MCF 10A (cell line): ENCODE data around the gene USF1. TPM values are rescaled to one million over a fixed set of nuclear protein-coding genes. Genes with fewer than 3 reads are reported as not detected.

Source experiments
- BruUV-seq: library from RNA; stranded (reverse); fragments of 400-500 nt; replicated peaks from 2 replicates; lab custom pipeline; 2021; lab: Mats Ljungman, UMichigan
- CTCF ChIA-PET: fragments of 300-600 bp; sonication (Branson Sonifier 250); formaldehyde crosslinking; extraction: SDS; loops from one replicate; lab custom pipeline; 2021; ENCODE audit warnings: antibody characterized with exemption, inconsistent platforms; lab: Yijun Ruan, JAX
- POLR2A ChIA-PET: fragments of 300-600, 350-650 bp; sonication (Branson Sonifier 250); formaldehyde crosslinking; extraction: SDS; loops from one replicate; lab custom pipeline; 2020; ENCODE audit warnings: antibody characterized with exemption, inconsistent platforms; lab: Yijun Ruan, JAX
- DNase-seq: peaks from one replicate; pipeline ENCODE4 v3.0.0-alpha.2; 2018; ENCODE audit not compliant: unreplicated experiment
- H3K27ac Mint-ChIP-seq: one replicate; pipeline ENCODE4 v1.8.0; 2022; ENCODE audit warnings: mild to moderate bottlenecking, low read depth, mixed read lengths; ENCODE audit not compliant: unreplicated experiment
- H3K27me3 Mint-ChIP-seq: one replicate; pipeline ENCODE4 v1.8.0; 2022; ENCODE audit warnings: mixed read lengths; ENCODE audit not compliant: insufficient read depth, unreplicated experiment
- H3K36me3 Mint-ChIP-seq: one replicate; pipeline ENCODE4 v1.8.0; 2022; ENCODE audit warnings: mild to moderate bottlenecking, moderate library complexity, mixed read lengths; ENCODE audit not compliant: insufficient read depth, unreplicated experiment
- H3K4me1 Mint-ChIP-seq: one replicate; pipeline ENCODE4 v1.8.0; 2022; ENCODE audit warnings: mixed read lengths; ENCODE audit not compliant: insufficient read depth, unreplicated experiment
- H3K4me3 Mint-ChIP-seq: one replicate; pipeline ENCODE4 v1.8.0; 2022; ENCODE audit warnings: mild to moderate bottlenecking, moderate library complexity, mixed read lengths; ENCODE audit not compliant: unreplicated experiment
- H3K9me3 Mint-ChIP-seq: one replicate; pipeline ENCODE4 v1.8.0; 2022; ENCODE audit warnings: mixed read lengths; ENCODE audit not compliant: unreplicated experiment
- intact Hi-C: fragments of 100-400 bp; cut with micrococcal nuclease; formaldehyde crosslinking; loops from 2 replicates; pipeline ENCODE4 v1.14.1; 2022
- total RNA-seq: library from RNA; stranded (reverse); gene quantifications from 2 replicates; pipeline ENCODE4 v1.2.3, GENCODE V29; 2022
- TF ChIP-seq, protein P1 (sequence below): fragments of 200-600 bp; IDR thresholded peaks from one replicate; pipeline ENCODE4 v1.8.0; 2022; ENCODE audit warnings: antibody characterized with exemption, mild to moderate bottlenecking; ENCODE audit not compliant: unreplicated experiment

USF1 gene
- total RNA-seq, 1 experiment from 2014 or later, result 48.8 TPM

DNA sequence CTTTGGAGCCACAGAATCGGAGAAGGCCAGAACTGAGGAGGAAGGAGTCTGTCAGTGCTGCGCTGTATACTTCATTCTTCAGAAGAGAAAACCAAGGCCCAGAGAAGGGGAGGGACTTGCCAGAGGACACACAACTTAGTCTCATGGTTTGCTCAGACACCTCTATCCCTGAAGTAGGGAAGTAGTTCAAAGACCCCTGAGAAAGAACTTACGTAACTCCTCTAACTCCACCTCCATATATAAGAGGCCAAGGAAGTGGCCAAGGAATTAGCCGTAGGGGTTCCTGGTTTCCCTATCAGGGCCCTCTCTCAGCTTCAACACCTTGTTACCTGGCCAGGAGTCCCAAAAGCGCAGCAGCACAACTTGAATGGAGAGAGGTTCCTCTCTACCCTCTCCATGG lies 44.2 kb upstream of the USF1 start:
- ChIA-PET CTCF (interaction anchor here (1.4 to 6.5 kb wide), 3 partner anchors 7 to 92 kb away, joined by 5 to 80 read pairs (median 12); partner anchors contain the start of gene KLHDC9), POLR2A (interaction anchor here (0.5 to 1.1 kb wide), 3 partner anchors 41 to 106 kb away, joined by 3 to 5 read pairs (median 4); no protein-coding TSS in a partner anchor)
- Mint-ChIP-seq H3K27me3 (no peaks in the 10 kb centered on the region), H3K27ac (no peak overlapping the region), H3K4me3 (no peak overlapping the region), H3K36me3 (peaks cover 6% of the 10 kb centered on the region), H3K4me1 (peaks cover 40% of the 10 kb centered on the region), H3K9me3 (no peaks in the 10 kb centered on the region)
- intact Hi-C loops, result loop anchor here (10.0 kb wide), 1 partner anchor 745 kb away; the partner anchor contains the start of genes COPA and NCSTN
- no peak for DNase-seq
- TF ChIP-seq, protein P1, sequence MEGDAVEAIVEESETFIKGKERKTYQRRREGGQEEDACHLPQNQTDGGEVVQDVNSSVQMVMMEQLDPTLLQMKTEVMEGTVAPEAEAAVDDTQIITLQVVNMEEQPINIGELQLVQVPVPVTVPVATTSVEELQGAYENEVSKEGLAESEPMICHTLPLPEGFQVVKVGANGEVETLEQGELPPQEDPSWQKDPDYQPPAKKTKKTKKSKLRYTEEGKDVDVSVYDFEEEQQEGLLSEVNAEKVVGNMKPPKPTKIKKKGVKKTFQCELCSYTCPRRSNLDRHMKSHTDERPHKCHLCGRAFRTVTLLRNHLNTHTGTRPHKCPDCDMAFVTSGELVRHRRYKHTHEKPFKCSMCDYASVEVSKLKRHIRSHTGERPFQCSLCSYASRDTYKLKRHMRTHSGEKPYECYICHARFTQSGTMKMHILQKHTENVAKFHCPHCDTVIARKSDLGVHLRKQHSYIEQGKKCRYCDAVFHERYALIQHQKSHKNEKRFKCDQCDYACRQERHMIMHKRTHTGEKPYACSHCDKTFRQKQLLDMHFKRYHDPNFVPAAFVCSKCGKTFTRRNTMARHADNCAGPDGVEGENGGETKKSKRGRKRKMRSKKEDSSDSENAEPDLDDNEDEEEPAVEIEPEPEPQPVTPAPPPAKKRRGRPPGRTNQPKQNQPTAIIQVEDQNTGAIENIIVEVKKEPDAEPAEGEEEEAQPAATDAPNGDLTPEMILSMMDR, result no peak
- BruUV-seq, result no TSS peak

DNA sequence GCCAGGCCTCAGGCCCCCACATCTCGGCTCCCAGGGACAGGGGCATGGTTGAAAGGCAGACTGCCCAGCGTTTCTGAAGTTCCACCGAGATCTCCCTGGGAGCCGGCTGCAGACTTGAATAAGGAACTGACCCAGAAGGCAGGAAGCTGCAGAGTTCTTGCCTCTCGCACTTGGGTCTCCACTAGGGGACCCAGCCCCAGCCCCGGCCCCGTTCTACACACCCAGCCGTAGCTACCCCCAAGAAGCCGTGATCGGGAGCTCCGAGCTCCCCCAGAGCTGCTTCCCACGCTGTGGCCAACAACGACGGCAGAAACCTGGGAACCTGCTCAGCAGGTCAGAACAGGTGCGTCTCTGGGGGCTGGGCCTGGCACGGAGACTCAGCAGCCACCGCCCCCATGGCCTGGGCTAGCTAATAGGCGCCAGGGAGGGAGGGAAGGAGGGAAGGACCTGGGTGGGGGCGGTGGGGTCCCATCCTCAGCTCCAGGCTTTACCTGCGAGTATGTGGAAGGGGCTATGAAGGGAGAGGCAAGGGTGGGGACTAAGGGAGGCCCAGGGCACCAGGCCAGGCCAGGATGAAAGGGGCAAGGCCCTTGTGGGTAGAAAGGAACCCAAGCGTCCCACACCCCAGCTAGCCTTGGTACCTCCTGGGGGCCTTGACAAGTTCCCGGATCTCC lies 43.6 kb upstream of the USF1 start, which contains the start of gene NECTIN4:
NECTIN4 (minus strand) TSS at position 308 of the 674 bp plus-strand sequence; CDS start at position 46, 262 bp downstream.
- peaks cover 6% of the 10 kb centered on the region for H3K36me3 Mint-ChIP-seq
- CTCF ChIA-PET, result interaction anchor here (0.6 to 6.5 kb wide), 6 partner anchors 8 to 482 kb away, joined by 3 to 80 read pairs (median 5); partner anchors contain the start of gene KLHDC9
- POLR2A ChIA-PET, result interaction anchor here (0.5 to 1.3 kb wide), 4 partner anchors 10 to 105 kb away, joined by 3 to 5 read pairs (median 4); no protein-coding TSS in a partner anchor
- no TSS peak for BruUV-seq
- H3K27ac Mint-ChIP-seq, result no peak within 1 kb of the TSS
- intact Hi-C loops, result loop anchor here (10.0 kb wide), 1 partner anchor 745 kb away; the partner anchor contains the start of genes COPA and NCSTN
- DNase-seq, result no peak
- TF ChIP-seq, protein P1, result no peak
- no peak within 1 kb of the TSS for H3K4me3 Mint-ChIP-seq
- no peaks in the 10 kb centered on the region for H3K27me3 Mint-ChIP-seq
- H3K4me1 Mint-ChIP-seq, result peaks cover 43% of the 10 kb centered on the region
- no peaks in the 10 kb centered on the region for H3K9me3 Mint-ChIP-seq

DNA sequence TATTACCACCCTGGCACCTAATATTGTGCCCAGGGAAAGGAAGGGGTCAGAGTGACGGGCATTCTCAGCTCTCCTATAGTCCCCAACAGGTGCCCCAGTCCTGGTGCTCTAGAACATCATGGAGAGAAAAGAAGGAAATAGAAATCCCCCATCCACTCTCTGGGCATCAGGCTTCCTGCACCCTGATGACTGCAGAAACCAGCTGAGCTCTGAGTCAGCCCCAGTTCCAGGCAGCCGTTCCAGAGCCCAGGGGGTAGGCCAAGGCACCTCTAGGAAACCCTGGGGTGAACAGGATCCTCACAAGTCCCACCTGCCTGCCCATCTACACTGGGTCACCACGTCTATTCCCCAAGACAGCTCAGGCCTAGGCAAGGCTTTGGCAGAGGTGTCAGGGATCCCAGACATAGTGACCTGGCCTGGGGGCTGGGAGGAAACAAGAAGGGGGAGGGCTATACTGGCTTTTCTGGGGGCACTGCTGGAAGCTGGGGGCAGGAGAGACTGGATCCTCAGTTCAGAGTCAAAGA lies 42.9 kb upstream of the USF1 start:
- POLR2A ChIA-PET, result interaction anchor here (1.1 to 1.4 kb wide), 3 partner anchors 9 to 70 kb away, joined by 3 to 5 read pairs (median 3); no protein-coding TSS in a partner anchor
- TF ChIP-seq, protein P1, result no peak
- Mint-ChIP-seq H3K27ac (no peak overlapping the region), H3K4me1 (peaks cover 50% of the 10 kb centered on the region), H3K27me3 (no peaks in the 10 kb centered on the region), H3K4me3 (no peak overlapping the region), H3K9me3 (no peaks in the 10 kb centered on the region), H3K36me3 (peaks cover 6% of the 10 kb centered on the region)
- CTCF ChIA-PET, result interaction anchor here (0.6 to 6.5 kb wide), 8 partner anchors 8 to 64 kb away, joined by 3 to 80 read pairs (median 3); partner anchors contain the start of genes KLHDC9 and USF1
- intact Hi-C loops, result loop anchor here (10.0 kb wide), 1 partner anchor 744 kb away; the partner anchor contains the start of genes COPA and NCSTN
- BruUV-seq, result no TSS peak
- DNase-seq, result peak; percentile 42
